WTC11 (cell line): ENCODE data around the gene APOBEC3G. TPM values are rescaled to one million over a fixed set of nuclear protein-coding genes. Genes with fewer than 3 reads are reported as not detected.

ENCODE experiments used
- ATAC-seq: fragments of 200-7000 bp; cut with Tn5 transposase; 2 replicates; pipeline ENCODE4 v1.10.0; 2021; ENCODE audit warnings: mild to moderate bottlenecking, moderate library complexity
- CTCF ChIA-PET: fragments of 300-600 bp; sonication (Branson Sonifier 250); formaldehyde crosslinking; loops from one replicate; lab custom pipeline; 2021; ENCODE audit warnings: antibody characterized with exemption; lab: Charles Lee
- POLR2A ChIA-PET: fragments of 350-600 bp; sonication (Branson Sonifier 250); formaldehyde crosslinking; loops from one replicate; lab custom pipeline; 2021; ENCODE audit warnings: antibody characterized with exemption; lab: Charles Lee
- DNase-seq: peaks from one replicate; pipeline ENCODE4 v3.0.0; 2021; ENCODE audit warnings: low spot score
- H3K27ac Mint-ChIP-seq: 2 replicates; pipeline ENCODE4 v1.8.0; 2021; ENCODE audit warnings: mixed read lengths
- H3K27me3 Mint-ChIP-seq: 2 replicates; pipeline ENCODE4 v1.8.0; 2021; ENCODE audit warnings: low read depth, mild to moderate bottlenecking, moderate library complexity, mixed read lengths
- H3K36me3 Mint-ChIP-seq: 2 replicates; pipeline ENCODE4 v1.8.0; 2021; ENCODE audit warnings: mixed read lengths
- H3K4me1 Mint-ChIP-seq: 2 replicates; pipeline ENCODE4 v1.8.0; 2022; ENCODE audit warnings: mixed read lengths
- H3K4me3 Mint-ChIP-seq: 2 replicates; pipeline ENCODE4 v1.8.0; 2021; ENCODE audit warnings: mild to moderate bottlenecking, moderate library complexity, mixed read lengths
- H3K9me3 Mint-ChIP-seq: 2 replicates; pipeline ENCODE4 v1.8.0; 2021; ENCODE audit warnings: mixed read lengths
- CREB1 ChIP-seq: sonication (generic); formaldehyde crosslinking; IDR thresholded peaks from 2 replicates; pipeline ENCODE4 v1.8.0; 2023; ENCODE audit warnings: mild to moderate bottlenecking, missing genetic modification reagents
- FOXK1 ChIP-seq: sonication (generic); formaldehyde crosslinking; IDR thresholded peaks from 2 replicates; pipeline ENCODE4 v1.8.0; 2022; ENCODE audit warnings: mild to moderate bottlenecking, moderate library complexity, missing genetic modification reagents
- JUN ChIP-seq: sonication (generic); formaldehyde crosslinking; IDR thresholded peaks from 2 replicates; pipeline ENCODE4 v1.8.0; 2023; ENCODE audit warnings: mild to moderate bottlenecking, missing genetic modification reagents
- MXD4 ChIP-seq: fragments of 250-450 bp; sonication (Bioruptor Pico); IDR thresholded peaks from 2 replicates; pipeline ENCODE4 v1.8.0; 2021; ENCODE audit warnings: mild to moderate bottlenecking, moderate library complexity, borderline replicate concordance
- NFATC4 ChIP-seq: fragments of 250-450 bp; sonication (Bioruptor Pico); IDR thresholded peaks from 2 replicates; pipeline ENCODE4 v1.9.0; 2021; ENCODE audit warnings: mild to moderate bottlenecking
- PRRX2 ChIP-seq: fragments of 250-450 bp; sonication (Bioruptor Pico); IDR thresholded peaks from 2 replicates; pipeline ENCODE4 v1.8.0; 2021; ENCODE audit warnings: mild to moderate bottlenecking
- RELA ChIP-seq: sonication (generic); formaldehyde crosslinking; IDR thresholded peaks from 2 replicates; pipeline ENCODE4 v1.8.1; 2022; ENCODE audit warnings: missing genetic modification reagents, mild to moderate bottlenecking, borderline replicate concordance
- RORB ChIP-seq: fragments of 250-450 bp; sonication (Bioruptor Pico); IDR thresholded peaks from 2 replicates; pipeline ENCODE4 v1.9.0; 2021; ENCODE audit warnings: mild to moderate bottlenecking
- TCF7 ChIP-seq: sonication (generic); formaldehyde crosslinking; IDR thresholded peaks from 2 replicates; pipeline ENCODE4 v1.8.0; 2022; ENCODE audit warnings: mild to moderate bottlenecking, low read depth, missing genetic modification reagents, moderate library complexity
- ZNF219 ChIP-seq: sonication (generic); formaldehyde crosslinking; IDR thresholded peaks from 2 replicates; pipeline ENCODE4 v1.8.0; 2023; ENCODE audit warnings: missing genetic modification reagents, mild to moderate bottlenecking, borderline replicate concordance
- ZNF263 ChIP-seq: sonication (generic); formaldehyde crosslinking; IDR thresholded peaks from 2 replicates; pipeline ENCODE4 v1.8.1; 2022; ENCODE audit warnings: low read depth, mild to moderate bottlenecking, moderate library complexity, missing genetic modification reagents
- ZNF396 ChIP-seq: fragments of 250-450 bp; sonication (Bioruptor Pico); IDR thresholded peaks from 2 replicates; pipeline ENCODE4 v1.8.0; 2021; ENCODE audit warnings: mild to moderate bottlenecking, moderate library complexity, borderline replicate concordance
- total RNA-seq: library from RNA; stranded (reverse); gene quantifications from 3 replicates; pipeline ENCODE4 v1.2.3, GENCODE V29; 2021
- TF ChIP-seq, protein P1 (sequence below): sonication (generic); formaldehyde crosslinking; conservative IDR thresholded peaks from 2 replicates; pipeline ENCODE4 v1.8.1; 2023; ENCODE audit warnings: mild to moderate bottlenecking, low read depth, missing genetic modification reagents, moderate library complexity
- TF ChIP-seq, protein P2 (sequence below): sonication (generic); formaldehyde crosslinking; IDR thresholded peaks from 2 replicates; pipeline ENCODE4 v1.8.0; 2023; ENCODE audit warnings: missing genetic modification reagents
- TF ChIP-seq, protein P3 (sequence below): sonication (generic); formaldehyde crosslinking; IDR thresholded peaks from 2 replicates; pipeline ENCODE4 v1.8.1; 2023; ENCODE audit warnings: mild to moderate bottlenecking, moderate library complexity, missing genetic modification reagents
- TF ChIP-seq, protein P4 (sequence below): sonication (generic); formaldehyde crosslinking; IDR thresholded peaks from 2 replicates; pipeline ENCODE4 v1.8.0; 2022; ENCODE audit warnings: mild to moderate bottlenecking, missing genetic modification reagents
- TF ChIP-seq, protein P5 (sequence below): sonication (generic); formaldehyde crosslinking; IDR thresholded peaks from 2 replicates; pipeline ENCODE4 v1.8.0; 2023; ENCODE audit warnings: mild to moderate bottlenecking, missing genetic modification reagents

Gene APOBEC3G
- total RNA-seq, 1 experiment from 2014 or later: 1.8 TPM

DNA sequence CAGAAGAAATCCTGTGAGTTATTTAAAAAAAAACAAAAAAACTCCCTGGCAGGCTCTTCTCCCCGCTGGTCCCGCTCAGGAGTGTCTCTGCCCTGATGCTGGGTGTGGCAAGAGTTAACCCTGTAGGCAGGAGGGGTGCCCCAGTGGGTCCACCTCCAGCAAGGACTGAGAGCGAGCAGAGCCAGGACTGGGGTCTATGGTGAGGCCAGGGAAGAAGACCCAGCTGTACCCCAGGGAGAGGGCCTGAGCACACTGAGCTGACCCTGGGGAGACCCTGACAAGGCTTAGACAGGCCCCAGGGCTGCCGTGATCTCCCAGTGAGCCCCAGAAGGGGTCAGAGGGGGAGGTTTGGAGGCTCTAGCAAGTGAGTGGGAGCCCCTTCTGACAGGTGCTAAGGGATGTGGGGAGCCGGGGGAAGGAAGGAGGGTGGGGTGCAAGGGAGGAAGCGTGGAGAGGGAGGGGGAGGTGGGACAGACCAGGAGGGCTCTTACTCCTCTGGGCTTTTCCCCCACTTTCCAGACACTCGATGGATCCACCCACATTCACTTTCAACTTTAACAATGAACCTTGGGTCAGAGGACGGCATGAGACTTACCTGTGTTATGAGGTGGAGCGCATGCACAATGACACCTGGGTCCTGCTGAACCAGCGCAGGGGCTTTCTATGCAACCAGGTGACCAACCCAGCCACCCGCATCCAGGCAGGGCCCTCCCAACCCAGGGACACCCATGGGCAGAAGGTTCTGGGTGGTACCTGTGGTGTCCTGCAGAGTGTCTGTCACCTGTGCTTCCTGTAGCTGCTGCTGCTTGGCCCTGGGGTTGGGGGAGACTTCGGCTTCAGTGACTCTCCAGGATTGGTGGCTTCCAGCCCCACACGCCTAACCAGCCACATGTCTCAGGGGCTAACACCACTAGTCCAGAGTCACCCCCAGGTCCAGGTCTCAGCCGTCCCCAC, 6.4 kb downstream of the APOBEC3G start (continued):
- TF ChIP-seq, protein P1, sequence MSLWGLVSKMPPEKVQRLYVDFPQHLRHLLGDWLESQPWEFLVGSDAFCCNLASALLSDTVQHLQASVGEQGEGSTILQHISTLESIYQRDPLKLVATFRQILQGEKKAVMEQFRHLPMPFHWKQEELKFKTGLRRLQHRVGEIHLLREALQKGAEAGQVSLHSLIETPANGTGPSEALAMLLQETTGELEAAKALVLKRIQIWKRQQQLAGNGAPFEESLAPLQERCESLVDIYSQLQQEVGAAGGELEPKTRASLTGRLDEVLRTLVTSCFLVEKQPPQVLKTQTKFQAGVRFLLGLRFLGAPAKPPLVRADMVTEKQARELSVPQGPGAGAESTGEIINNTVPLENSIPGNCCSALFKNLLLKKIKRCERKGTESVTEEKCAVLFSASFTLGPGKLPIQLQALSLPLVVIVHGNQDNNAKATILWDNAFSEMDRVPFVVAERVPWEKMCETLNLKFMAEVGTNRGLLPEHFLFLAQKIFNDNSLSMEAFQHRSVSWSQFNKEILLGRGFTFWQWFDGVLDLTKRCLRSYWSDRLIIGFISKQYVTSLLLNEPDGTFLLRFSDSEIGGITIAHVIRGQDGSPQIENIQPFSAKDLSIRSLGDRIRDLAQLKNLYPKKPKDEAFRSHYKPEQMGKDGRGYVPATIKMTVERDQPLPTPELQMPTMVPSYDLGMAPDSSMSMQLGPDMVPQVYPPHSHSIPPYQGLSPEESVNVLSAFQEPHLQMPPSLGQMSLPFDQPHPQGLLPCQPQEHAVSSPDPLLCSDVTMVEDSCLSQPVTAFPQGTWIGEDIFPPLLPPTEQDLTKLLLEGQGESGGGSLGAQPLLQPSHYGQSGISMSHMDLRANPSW: no peak
- TF ChIP-seq FOXK1 (CRISPR knock-in tag): no peak
- TF ChIP-seq, protein P2, sequence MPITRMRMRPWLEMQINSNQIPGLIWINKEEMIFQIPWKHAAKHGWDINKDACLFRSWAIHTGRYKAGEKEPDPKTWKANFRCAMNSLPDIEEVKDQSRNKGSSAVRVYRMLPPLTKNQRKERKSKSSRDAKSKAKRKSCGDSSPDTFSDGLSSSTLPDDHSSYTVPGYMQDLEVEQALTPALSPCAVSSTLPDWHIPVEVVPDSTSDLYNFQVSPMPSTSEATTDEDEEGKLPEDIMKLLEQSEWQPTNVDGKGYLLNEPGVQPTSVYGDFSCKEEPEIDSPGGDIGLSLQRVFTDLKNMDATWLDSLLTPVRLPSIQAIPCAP (CRISPR knock-in tag): no peak
- TF ChIP-seq JUN: no peak
- TF ChIP-seq, protein P3, sequence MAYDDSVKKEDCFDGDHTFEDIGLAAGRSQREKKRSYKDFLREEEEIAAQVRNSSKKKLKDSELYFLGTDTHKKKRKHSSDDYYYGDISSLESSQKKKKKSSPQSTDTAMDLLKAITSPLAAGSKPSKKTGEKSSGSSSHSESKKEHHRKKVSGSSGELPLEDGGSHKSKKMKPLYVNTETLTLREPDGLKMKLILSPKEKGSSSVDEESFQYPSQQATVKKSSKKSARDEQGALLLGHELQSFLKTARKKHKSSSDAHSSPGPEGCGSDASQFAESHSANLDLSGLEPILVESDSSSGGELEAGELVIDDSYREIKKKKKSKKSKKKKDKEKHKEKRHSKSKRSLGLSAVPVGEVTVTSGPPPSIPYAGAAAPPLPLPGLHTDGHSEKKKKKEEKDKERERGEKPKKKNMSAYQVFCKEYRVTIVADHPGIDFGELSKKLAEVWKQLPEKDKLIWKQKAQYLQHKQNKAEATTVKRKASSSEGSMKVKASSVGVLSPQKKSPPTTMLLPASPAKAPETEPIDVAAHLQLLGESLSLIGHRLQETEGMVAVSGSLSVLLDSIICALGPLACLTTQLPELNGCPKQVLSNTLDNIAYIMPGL: no peak

DNA sequence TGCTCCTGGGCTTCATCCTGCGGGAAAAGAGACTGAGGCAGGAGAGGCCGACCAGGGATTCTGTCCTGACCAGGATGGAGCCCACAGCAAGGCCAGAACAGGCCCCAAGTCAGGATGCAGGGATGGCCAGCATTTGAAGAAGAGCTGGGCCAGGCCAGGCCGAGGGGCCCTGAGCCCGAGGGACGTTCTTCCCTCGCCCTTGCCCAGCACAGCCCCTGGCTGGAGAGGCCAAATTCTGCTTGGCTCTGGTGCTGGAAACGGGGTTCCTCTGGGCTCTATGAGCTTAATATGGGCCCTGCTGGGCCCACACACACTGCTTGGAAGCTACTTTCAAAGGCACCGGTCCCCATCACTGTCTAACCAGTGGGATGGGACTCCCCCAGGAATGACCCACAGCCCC, 7.6 kb downstream of the APOBEC3G start:
- TF ChIP-seq ZNF396 (CRISPR knock-in tag): no peak
- TF ChIP-seq CREB1 (CRISPR knock-in tag): no peak
- no peak for TF ChIP-seq ZNF263 (CRISPR knock-in tag)
- no peaks in the 10 kb centered on the region for H3K36me3 Mint-ChIP-seq
- ChIA-PET CTCF (no interaction called here), POLR2A (no interaction called here)
- no peak for ATAC-seq
- DNase-seq: no peak
- H3K9me3 Mint-ChIP-seq: no peaks in the 10 kb centered on the region
- H3K4me3 Mint-ChIP-seq: no peak overlapping the region
- H3K4me1 Mint-ChIP-seq: peaks cover 29% of the 10 kb centered on the region
- no peak overlapping the region for H3K27ac Mint-ChIP-seq
- H3K27me3 Mint-ChIP-seq: peaks cover 3% of the 10 kb centered on the region; the same call in 1 of the 2 replicates

DNA sequence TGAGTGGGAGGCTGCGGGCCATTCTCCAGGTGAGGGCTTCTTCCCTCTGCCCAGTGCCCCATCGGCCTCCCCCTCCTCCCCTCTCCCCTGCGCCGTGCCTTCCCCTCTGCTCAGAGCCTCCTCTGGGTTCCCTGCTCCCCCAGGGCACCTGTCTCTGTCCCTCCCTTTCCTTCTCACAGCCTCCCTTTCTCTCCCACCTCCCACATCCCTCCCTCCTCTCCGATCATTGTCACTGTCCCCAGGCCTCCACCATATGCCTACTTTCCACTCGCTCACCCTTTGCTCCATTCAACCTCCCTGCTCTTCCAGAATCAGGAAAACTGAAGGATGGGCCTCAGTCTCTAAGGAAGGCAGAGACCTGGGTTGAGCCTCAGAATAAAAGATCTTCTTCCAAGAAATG, 10.0 kb downstream of the APOBEC3G start:
- H3K27me3 Mint-ChIP-seq: peaks cover 3% of the 10 kb centered on the region; the same call in 1 of the 2 replicates
- POLR2A ChIA-PET: no interaction called here
- peaks cover 19% of the 10 kb centered on the region for H3K4me1 Mint-ChIP-seq
- no peaks in the 10 kb centered on the region for H3K36me3 Mint-ChIP-seq
- TF ChIP-seq PRRX2 (CRISPR knock-in tag): no peak
- no peak for TF ChIP-seq JUN
- TF ChIP-seq NFATC4 (CRISPR knock-in tag): no peak
- no peak for TF ChIP-seq ZNF219 (CRISPR knock-in tag)
- TF ChIP-seq, protein P4, sequence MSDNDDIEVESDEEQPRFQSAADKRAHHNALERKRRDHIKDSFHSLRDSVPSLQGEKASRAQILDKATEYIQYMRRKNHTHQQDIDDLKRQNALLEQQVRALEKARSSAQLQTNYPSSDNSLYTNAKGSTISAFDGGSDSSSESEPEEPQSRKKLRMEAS (CRISPR knock-in tag): no peak
- no peak for TF ChIP-seq RORB (CRISPR knock-in tag)
- no peak for TF ChIP-seq TCF7 (CRISPR knock-in tag)
- TF ChIP-seq, protein P2 (CRISPR knock-in tag): no peak
- TF ChIP-seq, protein P5, sequence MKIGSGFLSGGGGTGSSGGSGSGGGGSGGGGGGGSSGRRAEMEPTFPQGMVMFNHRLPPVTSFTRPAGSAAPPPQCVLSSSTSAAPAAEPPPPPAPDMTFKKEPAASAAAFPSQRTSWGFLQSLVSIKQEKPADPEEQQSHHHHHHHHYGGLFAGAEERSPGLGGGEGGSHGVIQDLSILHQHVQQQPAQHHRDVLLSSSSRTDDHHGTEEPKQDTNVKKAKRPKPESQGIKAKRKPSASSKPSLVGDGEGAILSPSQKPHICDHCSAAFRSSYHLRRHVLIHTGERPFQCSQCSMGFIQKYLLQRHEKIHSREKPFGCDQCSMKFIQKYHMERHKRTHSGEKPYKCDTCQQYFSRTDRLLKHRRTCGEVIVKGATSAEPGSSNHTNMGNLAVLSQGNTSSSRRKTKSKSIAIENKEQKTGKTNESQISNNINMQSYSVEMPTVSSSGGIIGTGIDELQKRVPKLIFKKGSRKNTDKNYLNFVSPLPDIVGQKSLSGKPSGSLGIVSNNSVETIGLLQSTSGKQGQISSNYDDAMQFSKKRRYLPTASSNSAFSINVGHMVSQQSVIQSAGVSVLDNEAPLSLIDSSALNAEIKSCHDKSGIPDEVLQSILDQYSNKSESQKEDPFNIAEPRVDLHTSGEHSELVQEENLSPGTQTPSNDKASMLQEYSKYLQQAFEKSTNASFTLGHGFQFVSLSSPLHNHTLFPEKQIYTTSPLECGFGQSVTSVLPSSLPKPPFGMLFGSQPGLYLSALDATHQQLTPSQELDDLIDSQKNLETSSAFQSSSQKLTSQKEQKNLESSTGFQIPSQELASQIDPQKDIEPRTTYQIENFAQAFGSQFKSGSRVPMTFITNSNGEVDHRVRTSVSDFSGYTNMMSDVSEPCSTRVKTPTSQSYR (CRISPR knock-in tag): no peak
- no peak for TF ChIP-seq MXD4 (CRISPR knock-in tag)
- TF ChIP-seq RELA: no peak
- ATAC-seq (no peak), DNase-seq (no peak)
- H3K27ac Mint-ChIP-seq: no peak overlapping the region
- no peaks in the 10 kb centered on the region for H3K9me3 Mint-ChIP-seq
- CTCF ChIA-PET: no interaction called here
- H3K4me3 Mint-ChIP-seq: no peak overlapping the region
